ENCODE results near the gene TCEANC.

DNA sequence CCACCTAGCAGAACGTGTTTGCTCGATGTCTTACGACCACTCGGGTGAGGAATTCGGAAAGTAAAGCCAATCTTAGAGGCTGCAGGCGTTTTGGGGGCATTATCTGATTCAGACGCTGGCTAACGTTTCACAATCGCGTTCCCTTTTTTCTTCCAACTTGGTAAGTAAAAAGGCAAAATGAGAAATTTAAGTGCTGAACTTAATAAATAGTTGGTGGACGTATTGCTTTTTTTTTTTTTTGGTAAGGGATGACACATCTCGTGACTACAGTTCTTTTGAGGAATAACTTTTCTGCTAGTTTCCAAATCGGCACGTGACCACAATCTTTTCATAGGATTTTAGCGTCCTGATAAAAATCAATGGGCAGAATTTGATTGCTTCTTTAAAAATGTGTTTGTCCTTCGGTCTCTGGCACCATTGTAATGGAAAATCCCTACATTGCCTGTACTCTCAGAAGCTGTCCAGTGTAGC, 36.8 kb downstream of the TCEANC start:
- TF ChIP-seq YY1 (IDR thresholded peaks at IDR 0.05; ENCODE audit: insufficient read depth, insufficient read length) (no peak), ZNF274 (IDR thresholded peaks at IDR 0.05; ENCODE audit: low read depth, low read length) (no peak)
